ENCODE results near the gene DIAPH1. TPM values are rescaled to one million over a fixed set of nuclear protein-coding genes. Genes with fewer than 3 reads are reported as not detected.

The DIAPH1 gene
- total RNA-seq, 1 donor from 2014 or later, result 44.1 TPM

DNA sequence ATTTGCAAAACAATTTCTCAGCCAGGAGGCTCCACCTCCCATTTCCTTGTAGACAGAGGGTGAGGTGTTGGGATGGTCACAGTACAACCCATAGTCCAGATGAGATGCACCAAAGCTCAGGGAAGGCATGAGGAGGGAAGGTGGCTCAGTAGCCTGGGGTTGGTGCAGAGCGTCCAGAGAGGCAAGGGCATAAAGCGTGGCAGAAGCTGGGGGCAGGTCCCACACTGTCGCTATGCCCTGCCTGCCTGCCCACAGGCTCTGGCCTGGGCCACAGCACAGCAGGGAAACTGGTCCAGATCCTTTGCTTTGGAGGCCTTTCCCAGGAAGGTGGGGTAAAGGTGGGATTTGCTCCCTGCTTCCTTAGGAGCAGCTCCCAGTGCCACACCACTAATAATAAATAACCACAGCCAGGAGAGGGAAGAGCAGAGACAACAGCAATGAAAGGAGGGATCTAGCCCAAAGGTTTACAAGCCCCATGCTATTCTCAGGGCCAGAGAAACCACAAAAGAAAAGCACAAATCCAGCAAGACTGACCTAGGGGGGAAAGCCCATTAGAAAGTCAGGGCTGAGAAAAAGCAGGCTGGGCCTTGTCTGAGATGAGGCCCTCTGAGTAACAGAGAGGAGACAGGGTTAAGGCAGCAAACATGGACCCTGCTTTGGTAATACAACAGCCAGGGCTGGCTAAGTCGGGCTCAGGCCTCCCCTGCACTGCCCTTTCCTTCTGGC lies 102.7 kb downstream of the DIAPH1 start:
- no peaks in the 10 kb centered on the region for H3K27me3 Mint-ChIP-seq (ENCODE audit: low read depth)
- no peak for DNase-seq (ENCODE audit: low spot score)
- no peak for TF ChIP-seq CTCF (IDR thresholded peaks at IDR 0.05)
- peaks cover 10% of the 10 kb centered on the region for H3K36me3 Mint-ChIP-seq (ENCODE audit: low read depth)
- no peaks in the 10 kb centered on the region for H3K9me3 Mint-ChIP-seq (ENCODE audit: low read depth)
- H3K4me3 Mint-ChIP-seq (ENCODE audit: unreplicated experiment), result no peak overlapping the region
- H3K4me1 Mint-ChIP-seq (ENCODE audit: low read depth), result peaks cover 94% of the 10 kb centered on the region
- H3K27ac Mint-ChIP-seq (ENCODE audit: unreplicated experiment), result peak overlapping the region; percentile 98

DNA sequence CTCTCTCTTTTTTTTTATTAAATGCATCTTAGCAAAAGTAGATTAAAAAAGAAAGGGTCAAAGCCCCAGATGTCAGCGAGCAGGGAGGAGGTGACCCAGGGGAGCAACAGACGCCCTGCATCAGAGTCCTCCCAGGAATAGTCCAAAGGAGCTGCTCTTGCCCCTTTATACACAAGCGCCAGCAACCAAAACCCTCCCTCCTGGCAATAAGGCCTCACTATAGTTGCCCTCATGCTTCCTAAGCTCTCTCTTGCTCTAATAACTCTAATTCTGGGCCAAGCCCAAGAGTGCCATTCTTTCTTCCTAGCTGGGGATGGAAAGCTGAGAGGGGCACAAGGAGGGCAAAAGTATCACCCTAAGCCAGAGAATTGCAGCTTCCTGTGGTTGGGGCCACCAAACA lies 103.7 kb downstream of the DIAPH1 start:
- peaks cover 10% of the 10 kb centered on the region for H3K36me3 Mint-ChIP-seq (ENCODE audit: low read depth)
- H3K27ac Mint-ChIP-seq (ENCODE audit: unreplicated experiment), result peak overlapping the region; percentile 98
- peaks cover 87% of the 10 kb centered on the region for H3K4me1 Mint-ChIP-seq (ENCODE audit: low read depth)
- no peak overlapping the region for H3K4me3 Mint-ChIP-seq (ENCODE audit: unreplicated experiment)
- no peaks in the 10 kb centered on the region for H3K27me3 Mint-ChIP-seq (ENCODE audit: low read depth)
- DNase-seq (ENCODE audit: low spot score), result no peak
- no peaks in the 10 kb centered on the region for H3K9me3 Mint-ChIP-seq (ENCODE audit: low read depth)
- TF ChIP-seq CTCF (IDR thresholded peaks at IDR 0.05), result no peak

- Mint-ChIP-seq H3K4me3 (ENCODE audit: unreplicated experiment) (peak overlapping the region; percentile 73), H3K4me1 (ENCODE audit: low read depth) (peaks cover 87% of the 10 kb centered on the region), H3K9me3 (ENCODE audit: low read depth) (no peaks in the 10 kb centered on the region), H3K27me3 (ENCODE audit: low read depth) (no peaks in the 10 kb centered on the region), H3K36me3 (ENCODE audit: low read depth) (peaks cover 10% of the 10 kb centered on the region), H3K27ac (ENCODE audit: unreplicated experiment) (peak overlapping the region; percentile 98)
- no peak for DNase-seq (ENCODE audit: low spot score)
- no peak for TF ChIP-seq CTCF (IDR thresholded peaks at IDR 0.05)
Observed at GRCh38 chr5:141514330-141515133, 104.3 kb downstream of the DIAPH1 start.

GRCh38 chr5:141513627-141514329 lies 105.0 kb downstream of the DIAPH1 start:
- H3K27ac Mint-ChIP-seq (ENCODE audit: unreplicated experiment), result peak overlapping the region; percentile 98
- H3K4me1 Mint-ChIP-seq (ENCODE audit: low read depth), result peaks cover 87% of the 10 kb centered on the region
- H3K4me3 Mint-ChIP-seq (ENCODE audit: unreplicated experiment), result peak overlapping the region; percentile 73
- no peak for TF ChIP-seq CTCF (IDR thresholded peaks at IDR 0.05)
- H3K9me3 Mint-ChIP-seq (ENCODE audit: low read depth), result no peaks in the 10 kb centered on the region
- no peaks in the 10 kb centered on the region for H3K27me3 Mint-ChIP-seq (ENCODE audit: low read depth)
- peaks cover 10% of the 10 kb centered on the region for H3K36me3 Mint-ChIP-seq (ENCODE audit: low read depth)
- no peak for DNase-seq (ENCODE audit: low spot score)
